ENCODE results near the gene CRHR1.
"Not testable (repeated sequence)": the region's sequence is repeated elsewhere in the genome, so short reads cannot be mapped to it uniquely, and the experiment has no call there.

CRHR1 gene

GRCh38 chr17:45845376-45846185, 61.5 kb downstream of the CRHR1 start:
- DNase-seq (ENCODE audit: low read depth in 2 of 2): no peak

- DNase-seq (ENCODE audit: low read depth in 2 of 2): no peak
Observed at GRCh38 chr17:45846223-45846622, 62.1 kb downstream of the CRHR1 start.

GRCh38 chr17:45846646-45847045, 62.5 kb downstream of the CRHR1 start:
- DNase-seq (ENCODE audit: low read depth in 2 of 2): no peak

GRCh38 chr17:45847101-45847500, 63.0 kb downstream of the CRHR1 start:
- no peak for DNase-seq (ENCODE audit: low read depth in 2 of 2)

- no peak for DNase-seq (ENCODE audit: low read depth in 2 of 2)
Observed at GRCh38 chr17:45847747-45848146, 63.6 kb downstream of the CRHR1 start.

- DNase-seq (ENCODE audit: low read depth in 2 of 2): no peak
Observed at GRCh38 chr17:45848405-45848804, 64.3 kb downstream of the CRHR1 start.

GRCh38 chr17:45848868-45849535, 64.9 kb downstream of the CRHR1 start:
- no peak for DNase-seq (ENCODE audit: low read depth in 2 of 2)

GRCh38 chr17:45849536-45849990, 65.4 kb downstream of the CRHR1 start:
- no peak for DNase-seq (ENCODE audit: low read depth in 2 of 2)

- no peak for DNase-seq (ENCODE audit: low read depth in 2 of 2)
Observed at GRCh38 chr17:45850011-45850410, 65.9 kb downstream of the CRHR1 start.

GRCh38 chr17:45850468-45850867, 66.3 kb downstream of the CRHR1 start:
- no peak for DNase-seq (ENCODE audit: low read depth in 2 of 2)

GRCh38 chr17:45851022-45851421, 66.9 kb downstream of the CRHR1 start:
- no peak for DNase-seq (ENCODE audit: low read depth in 2 of 2)

- no peak for DNase-seq (ENCODE audit: low read depth in 2 of 2)
Observed at GRCh38 chr17:45851464-45851863, 67.3 kb downstream of the CRHR1 start.

- no peak for DNase-seq (ENCODE audit: low read depth in 2 of 2)
Observed at GRCh38 chr17:45851873-45852272, 67.8 kb downstream of the CRHR1 start.

- DNase-seq (ENCODE audit: low read depth in 2 of 2): peak; percentile 51 to 55
Observed at GRCh38 chr17:45852535-45853297, 68.6 kb downstream of the CRHR1 start.

GRCh38 chr17:45854209-45854608, 70.1 kb downstream of the CRHR1 start:
- no peak for DNase-seq (ENCODE audit: low read depth in 2 of 2)

GRCh38 chr17:45855691-45856336, 71.7 kb downstream of the CRHR1 start:
- no peak for DNase-seq (ENCODE audit: low read depth in 2 of 2)

GRCh38 chr17:45857977-45858708, 74.0 kb downstream of the CRHR1 start:
- no peak for DNase-seq (ENCODE audit: low read depth in 2 of 2)

- DNase-seq (ENCODE audit: low read depth in 2 of 2): no peak
Observed at GRCh38 chr17:45861165-45861564, 77.0 kb downstream of the CRHR1 start.

GRCh38 chr17:45862127-45862526, 78.0 kb downstream of the CRHR1 start:
- DNase-seq (ENCODE audit: low read depth in 2 of 2): not testable (repeated sequence)

- no peak for DNase-seq (ENCODE audit: low read depth in 2 of 2)
Observed at GRCh38 chr17:45863857-45864654, 79.9 kb downstream of the CRHR1 start.
